Nephron progenitor cell (in vitro differentiated cells): ENCODE data around the gene DHFR.

ENCODE experiments used
- DNase-seq: peaks from one replicate; pipeline ENCODE4 v3.0.0; 2021
- H3K27ac Mint-ChIP-seq: 2 replicates; pipeline ENCODE4 v1.8.0; 2021; ENCODE audit warnings: mild to moderate bottlenecking, moderate library complexity, mixed read lengths
- H3K27me3 Mint-ChIP-seq: 2 replicates; pipeline ENCODE4 v1.8.0; 2021; ENCODE audit warnings: mild to moderate bottlenecking, low read depth, mixed read lengths; ENCODE audit not compliant: poor library complexity
- H3K36me3 Mint-ChIP-seq: 2 replicates; pipeline ENCODE4 v1.8.0; 2021; ENCODE audit warnings: low read depth, mixed read lengths
- H3K4me1 Mint-ChIP-seq: 2 replicates; pipeline ENCODE4 v1.8.0; 2021; ENCODE audit warnings: mixed read lengths
- H3K4me3 Mint-ChIP-seq: 2 replicates; pipeline ENCODE4 v1.8.0; 2021; ENCODE audit warnings: mild to moderate bottlenecking, moderate library complexity, mixed read lengths
- H3K9me3 Mint-ChIP-seq: 2 replicates; pipeline ENCODE4 v1.8.0; 2021; ENCODE audit warnings: mild to moderate bottlenecking, moderate library complexity, mixed read lengths
- CTCF ChIP-seq: fragments of 200-600 bp; sonication (generic); IDR thresholded peaks from 2 replicates; pipeline ENCODE4 v1.5.0; 2021; ENCODE audit warnings: antibody characterized with exemption

Gene DHFR

GRCh38 chr5:80654391-80655230 is at the start of gene DHFR, which contains the start of gene MSH3:
Gene DHFR (minus strand): TSS chr5:80654983. CDS start chr5:80654489, 494 bp downstream.
Gene MSH3 (plus strand): TSS chr5:80654652. CDS start chr5:80654728, 76 bp downstream.
- peak; percentile 93 for DNase-seq
- Mint-ChIP-seq H3K4me1 (peaks cover 34% of the 10 kb centered on the region), H3K36me3 (peaks cover 38% of the 10 kb centered on the region), H3K9me3 (peaks cover 6% of the 10 kb centered on the region), H3K4me3 (peak within 1 kb of the TSS; percentile 95), H3K27ac (peak within 1 kb of the TSS; percentile 97), H3K27me3 (no peaks in the 10 kb centered on the region)
- TF ChIP-seq CTCF = no peak

GRCh38 chr5:80704221-80704620 is 49.4 kb upstream of the DHFR start:
- DNase-seq = no peak
- Mint-ChIP-seq H3K36me3 (peaks cover 27% of the 10 kb centered on the region), H3K9me3 (no peaks in the 10 kb centered on the region), H3K4me1 (peaks cover 19% of the 10 kb centered on the region), H3K27me3 (no peaks in the 10 kb centered on the region), H3K27ac (no peak overlapping the region), H3K4me3 (no peak overlapping the region)
- no peak for TF ChIP-seq CTCF

- Mint-ChIP-seq H3K4me3 (no peak overlapping the region), H3K27me3 (no peaks in the 10 kb centered on the region), H3K36me3 (peaks cover 24% of the 10 kb centered on the region), H3K27ac (no peak overlapping the region), H3K4me1 (peaks cover 19% of the 10 kb centered on the region), H3K9me3 (no peaks in the 10 kb centered on the region)
- no peak for TF ChIP-seq CTCF
- no peak for DNase-seq
Measured at GRCh38 chr5:80703747-80704146, 49.0 kb upstream of the DHFR start.

GRCh38 chr5:80703291-80703690 is 48.5 kb upstream of the DHFR start:
- Mint-ChIP-seq H3K4me1 (peaks cover 19% of the 10 kb centered on the region), H3K27me3 (no peaks in the 10 kb centered on the region), H3K9me3 (no peaks in the 10 kb centered on the region), H3K36me3 (peaks cover 24% of the 10 kb centered on the region), H3K4me3 (no peak overlapping the region), H3K27ac (peak overlapping the region; percentile 24)
- DNase-seq = no peak
- TF ChIP-seq CTCF = no peak

- Mint-ChIP-seq H3K9me3 (no peaks in the 10 kb centered on the region), H3K27me3 (no peaks in the 10 kb centered on the region), H3K36me3 (peaks cover 27% of the 10 kb centered on the region), H3K4me1 (peaks cover 19% of the 10 kb centered on the region), H3K27ac (peak overlapping the region; percentile 52), H3K4me3 (no peak overlapping the region)
- DNase-seq = no peak
- TF ChIP-seq CTCF = no peak
Measured at GRCh38 chr5:80701597-80701996, 46.8 kb upstream of the DHFR start.

GRCh38 chr5:80698369-80698768 is 43.6 kb upstream of the DHFR start:
- no peak for TF ChIP-seq CTCF
- no peaks in the 10 kb centered on the region for H3K27me3 Mint-ChIP-seq
- peaks cover 11% of the 10 kb centered on the region for H3K4me1 Mint-ChIP-seq
- no peak overlapping the region for H3K27ac Mint-ChIP-seq
- H3K36me3 Mint-ChIP-seq = peaks cover 5% of the 10 kb centered on the region
- H3K4me3 Mint-ChIP-seq = no peak overlapping the region
- DNase-seq = no peak
- no peaks in the 10 kb centered on the region for H3K9me3 Mint-ChIP-seq
